ENCODE data around the gene SLC31A1. TPM values are rescaled to one million over a fixed set of nuclear protein-coding genes. Genes with fewer than 3 reads are reported as not detected.

SLC31A1 gene
- total RNA-seq, 1 experiment from 2014 or later = 64.9 TPM

- POLR2A ChIA-PET = interaction anchor here (0.6 to 1.8 kb wide), 10 partner anchors 21 to 383 kb away, joined by 3 to 16 read pairs (median 6); partner anchors contain the start of genes ALAD, BSPRY, C9orf43 and FKBP15
- no peaks in the 10 kb centered on the region for H3K27me3 ChIP-seq (replicated peaks; ENCODE audit: control insufficient read depth, insufficient read depth, low read length)
- H3K36me3 ChIP-seq (ENCODE audit: control insufficient read depth, insufficient read depth, low read length) = no peaks in the 10 kb centered on the region; the same call in 1 of the 2 replicates
Measured at GRCh38 chr9:113275157-113276131, 54.1 kb downstream of the SLC31A1 start, which contains the start of the genes CDC26 and PRPF4. CDC26 (minus strand) TSS chr9:113275572; CDS start chr9:113272507, 3,065 bp downstream. PRPF4 (plus strand) TSS chr9:113275658; CDS start chr9:113275744, 86 bp downstream.

GRCh38 chr9:113278840-113279239, 57.5 kb downstream of the SLC31A1 start:
- H3K27me3 ChIP-seq (replicated peaks; ENCODE audit: control insufficient read depth, insufficient read depth, low read length) = no peaks in the 10 kb centered on the region
- Mint-ChIP-seq H3K27me3 (ENCODE audit: insufficient read depth, unreplicated experiment) (no peaks in the 10 kb centered on the region), H3K36me3 (ENCODE audit: insufficient read depth, unreplicated experiment) (peaks cover 56% of the 10 kb centered on the region), H3K9me3 (ENCODE audit: unreplicated experiment) (no peaks in the 10 kb centered on the region), H3K4me3 (ENCODE audit: unreplicated experiment) (no peak overlapping the region), H3K27ac (ENCODE audit: unreplicated experiment) (no peak overlapping the region), H3K4me1 (ENCODE audit: low read depth, unreplicated experiment) (no peaks in the 10 kb centered on the region)
- intact Hi-C loops (cut with micrococcal nuclease; ENCODE audit: unreplicated experiment) = loop anchor here (5.0 kb wide), 1 partner anchor 127 kb away; the partner anchor contains the start of gene SLC31A2
- H3K4me3 ChIP-seq (ENCODE audit: low read depth, low read length) = no peak overlapping the region
- ChIA-PET POLR2A (no interaction called here), CTCF (no interaction called here)
- H3K9me3 ChIP-seq = no peaks in the 10 kb centered on the region
- H3K4me1 ChIP-seq = no peaks in the 10 kb centered on the region
- BruUV-seq (replicated peaks) = no TSS peak
- no peaks in the 10 kb centered on the region; the same call in 1 of the 2 replicates for H3K36me3 ChIP-seq (ENCODE audit: control insufficient read depth, insufficient read depth, low read length)
- TF ChIP-seq CTCF (IDR thresholded peaks at IDR 0.05; ENCODE audit: insufficient read depth in 1 of 2, low read depth in 1 of 2, low read length in 1 of 2, severe bottlenecking in 1 of 2, unreplicated experiment in 1 of 2) = no peak
- DNase-seq = no peak

More at GRCh38 chr9:113275157-113276131, 54.1 kb downstream of the SLC31A1 start, which contains the start of the genes CDC26 and PRPF4:
- no peak within 1 kb of the TSS for H3K27ac Mint-ChIP-seq (ENCODE audit: unreplicated experiment)
- H3K4me3 Mint-ChIP-seq (ENCODE audit: unreplicated experiment) = no peak within 1 kb of the TSS
- H3K36me3 Mint-ChIP-seq (ENCODE audit: insufficient read depth, unreplicated experiment) = peaks cover 39% of the 10 kb centered on the region
- TF ChIP-seq CTCF (IDR thresholded peaks at IDR 0.05; ENCODE audit: insufficient read depth in 1 of 2, low read depth in 1 of 2, low read length in 1 of 2, severe bottlenecking in 1 of 2, unreplicated experiment in 1 of 2) = no peak
- Histone ChIP-seq H3K4me3 (ENCODE audit: low read depth, low read length) (peak within 1 kb of the TSS; percentile 93), H3K9me3 (no peaks in the 10 kb centered on the region), H3K4me1 (no peaks in the 10 kb centered on the region)
- intact Hi-C loops (cut with micrococcal nuclease; ENCODE audit: unreplicated experiment) = loop anchor here (1.0 to 5.0 kb wide), 5 partner anchors 27 to 135 kb away; partner anchors contain the start of genes C9orf43, FKBP15, POLE3 and RNF183
- no peaks in the 10 kb centered on the region for H3K4me1 Mint-ChIP-seq (ENCODE audit: low read depth, unreplicated experiment)
- no peaks in the 10 kb centered on the region for H3K27me3 Mint-ChIP-seq (ENCODE audit: insufficient read depth, unreplicated experiment)
- DNase-seq = peak; percentile 97 to 98
- CTCF ChIA-PET = interaction anchor here (0.8 to 2.3 kb wide), 12 partner anchors 19 to 382 kb away, joined by 3 to 14 read pairs (median 6); partner anchors contain the start of genes ALAD, BSPRY, FKBP15 and POLE3
- TSS peak; percentile 69 for BruUV-seq (replicated peaks)
- no peaks in the 10 kb centered on the region for H3K9me3 Mint-ChIP-seq (ENCODE audit: unreplicated experiment)

GRCh38 chr9:113281356-113281755, 60.0 kb downstream of the SLC31A1 start:
- H3K27me3 ChIP-seq (replicated peaks; ENCODE audit: control insufficient read depth, insufficient read depth, low read length) = no peaks in the 10 kb centered on the region
- Mint-ChIP-seq H3K27ac (ENCODE audit: unreplicated experiment) (no peak overlapping the region), H3K27me3 (ENCODE audit: insufficient read depth, unreplicated experiment) (no peaks in the 10 kb centered on the region), H3K36me3 (ENCODE audit: insufficient read depth, unreplicated experiment) (peaks cover 74% of the 10 kb centered on the region), H3K4me3 (ENCODE audit: unreplicated experiment) (no peak overlapping the region), H3K4me1 (ENCODE audit: low read depth, unreplicated experiment) (no peaks in the 10 kb centered on the region), H3K9me3 (ENCODE audit: unreplicated experiment) (no peaks in the 10 kb centered on the region)
- intact Hi-C loops (cut with micrococcal nuclease; ENCODE audit: unreplicated experiment) = no loop called here
- DNase-seq = no peak
- BruUV-seq (replicated peaks) = no TSS peak
- POLR2A ChIA-PET = no interaction called here
- H3K36me3 ChIP-seq (ENCODE audit: control insufficient read depth, insufficient read depth, low read length) = peaks cover 4% of the 10 kb centered on the region
- CTCF ChIA-PET = no interaction called here
- no peak overlapping the region for H3K4me3 ChIP-seq (ENCODE audit: low read depth, low read length)
- H3K4me1 ChIP-seq = no peaks in the 10 kb centered on the region
- no peaks in the 10 kb centered on the region for H3K9me3 ChIP-seq
- no peak for TF ChIP-seq CTCF (IDR thresholded peaks at IDR 0.05; ENCODE audit: insufficient read depth in 1 of 2, low read depth in 1 of 2, low read length in 1 of 2, severe bottlenecking in 1 of 2, unreplicated experiment in 1 of 2)
